GM12892 (cell line): ENCODE measurements around the gene CBY3.
"Not testable (repeated sequence)": the region's sequence is repeated elsewhere in the genome, so short reads cannot be mapped to it uniquely, and the experiment has no call there.

Source experiments
- POLR2A ChIP-seq: IDR thresholded peaks from 2 replicates; pipeline ENCODE4 v1.6.1; 2011; ENCODE audit warnings: low read depth, low read length, control low read depth
- POLR2AphosphoS5 ChIP-seq: IDR thresholded peaks from 2 replicates; pipeline ENCODE4 v1.6.1; 2011; ENCODE audit warnings: low read depth, low read length, control low read depth
- TAF1 ChIP-seq: IDR thresholded peaks from 2 replicates; pipeline ENCODE4 v1.6.1; 2011; ENCODE audit warnings: low read depth, mild to moderate bottlenecking, control low read depth, low read length, borderline replicate concordance

DNA sequence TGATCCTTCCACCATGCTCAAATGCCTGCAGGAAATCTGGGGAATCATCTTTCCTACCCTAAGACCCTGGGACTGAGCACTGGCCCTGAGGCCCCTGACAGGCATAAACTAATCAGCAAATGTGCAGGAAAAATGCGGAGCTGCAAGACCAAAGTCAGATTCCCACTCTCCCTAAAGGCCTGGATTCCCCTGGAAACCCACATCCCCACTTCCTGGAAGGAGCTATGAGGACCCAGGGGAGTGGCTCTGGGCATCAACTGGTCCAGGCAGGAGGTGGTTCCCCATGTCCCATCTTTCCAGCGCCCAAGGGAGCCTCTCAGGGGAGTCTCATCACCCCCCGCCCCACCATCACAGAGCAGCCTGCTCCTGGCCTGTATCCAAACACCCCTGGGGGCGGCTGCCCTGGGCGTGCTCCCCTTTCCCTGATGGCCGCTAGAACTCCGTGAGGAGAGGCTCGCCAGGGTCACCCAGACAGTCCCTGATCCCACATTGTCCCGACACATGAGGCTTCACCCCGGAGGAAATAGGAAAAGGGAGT, 31.6 kb downstream of the CBY3 start:
- not testable (repeated sequence) for TF ChIP-seq POLR2A, POLR2AphosphoS5, TAF1
